ENCODE results near the gene BMP7.

GRCh38 chr20:57210911-57211280, 55.5 kb downstream of the BMP7 start:
- TF ChIP-seq CTCF (conservative IDR thresholded peaks at IDR 0.05; ENCODE audit: low read length) (no peak), EZH2phosphoT487 (IDR thresholded peaks at IDR 0.05; ENCODE audit: borderline replicate concordance, low read depth, low read length) (no peak)

Data from OCI-LY7 (cell line).